COLO829 (cell line): ENCODE measurements around the gene TPD52L2.
"Not testable (repeated sequence)": the region's sequence is repeated elsewhere in the genome, so short reads cannot be mapped to it uniquely, and the experiment has no call there.

Experiments
- DNase-seq: peaks from one replicate; pipeline ENCODE4 v3.0.0; 2012; ENCODE audit warnings: low spot score

The TPD52L2 gene

DNA sequence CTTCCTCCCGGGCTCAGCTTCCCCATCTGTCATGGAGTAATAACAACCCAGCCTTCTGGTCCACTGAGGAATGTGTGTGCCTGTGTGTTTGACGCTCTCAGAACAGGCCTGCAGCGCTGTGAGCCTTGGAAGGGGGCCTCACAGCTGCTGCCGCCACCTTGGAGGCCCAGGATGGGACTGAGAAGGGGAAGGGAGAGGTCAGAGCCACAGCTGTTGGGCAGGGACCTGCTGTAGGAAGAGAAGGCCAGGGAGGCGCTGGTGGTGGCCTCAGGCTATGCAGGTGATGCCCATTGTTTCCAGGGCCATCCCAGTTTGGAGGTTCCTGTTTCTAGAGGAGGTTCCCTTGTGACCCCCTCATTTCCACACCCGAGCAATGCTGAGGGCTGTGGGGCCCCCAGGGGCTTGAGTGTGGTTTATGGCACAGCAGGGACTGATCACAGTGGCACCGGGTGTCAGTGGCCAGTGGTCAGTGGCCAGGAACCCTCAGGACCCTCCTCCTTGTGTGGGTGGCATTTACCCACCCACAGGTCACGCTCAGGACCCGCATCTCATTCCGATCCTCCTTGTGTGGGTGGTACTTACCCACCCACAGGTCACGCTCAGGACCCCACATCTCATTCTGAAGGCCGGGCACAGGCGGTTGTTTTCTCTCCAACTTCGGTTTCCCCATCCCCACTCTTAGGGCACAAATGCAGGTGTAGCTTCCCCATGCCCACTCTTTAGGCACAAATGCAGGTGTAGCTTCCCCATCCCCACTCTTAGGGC, 14.0 kb downstream of the TPD52L2 start:
- DNase-seq, result no peak

DNA sequence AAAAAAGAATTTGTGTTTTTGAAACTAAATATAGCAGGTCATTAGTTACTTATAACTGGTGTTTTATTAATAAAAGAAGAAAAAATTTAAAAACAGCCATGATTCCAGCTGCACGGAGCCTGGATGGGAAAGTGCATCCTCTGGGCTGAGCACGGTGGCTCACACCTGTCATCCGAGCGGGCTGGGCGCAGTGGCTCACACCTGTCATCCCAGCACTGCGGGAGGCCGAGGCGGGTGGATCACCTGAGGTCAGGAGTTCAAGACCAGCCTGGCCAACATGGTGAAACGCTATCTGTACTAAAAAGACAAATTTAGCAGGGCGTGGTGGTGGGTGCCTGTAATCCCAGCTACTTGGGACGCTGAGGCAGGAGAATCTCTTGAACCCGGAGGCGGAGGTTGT, 15.8 kb downstream of the TPD52L2 start:
- not testable (repeated sequence) for DNase-seq

DNA sequence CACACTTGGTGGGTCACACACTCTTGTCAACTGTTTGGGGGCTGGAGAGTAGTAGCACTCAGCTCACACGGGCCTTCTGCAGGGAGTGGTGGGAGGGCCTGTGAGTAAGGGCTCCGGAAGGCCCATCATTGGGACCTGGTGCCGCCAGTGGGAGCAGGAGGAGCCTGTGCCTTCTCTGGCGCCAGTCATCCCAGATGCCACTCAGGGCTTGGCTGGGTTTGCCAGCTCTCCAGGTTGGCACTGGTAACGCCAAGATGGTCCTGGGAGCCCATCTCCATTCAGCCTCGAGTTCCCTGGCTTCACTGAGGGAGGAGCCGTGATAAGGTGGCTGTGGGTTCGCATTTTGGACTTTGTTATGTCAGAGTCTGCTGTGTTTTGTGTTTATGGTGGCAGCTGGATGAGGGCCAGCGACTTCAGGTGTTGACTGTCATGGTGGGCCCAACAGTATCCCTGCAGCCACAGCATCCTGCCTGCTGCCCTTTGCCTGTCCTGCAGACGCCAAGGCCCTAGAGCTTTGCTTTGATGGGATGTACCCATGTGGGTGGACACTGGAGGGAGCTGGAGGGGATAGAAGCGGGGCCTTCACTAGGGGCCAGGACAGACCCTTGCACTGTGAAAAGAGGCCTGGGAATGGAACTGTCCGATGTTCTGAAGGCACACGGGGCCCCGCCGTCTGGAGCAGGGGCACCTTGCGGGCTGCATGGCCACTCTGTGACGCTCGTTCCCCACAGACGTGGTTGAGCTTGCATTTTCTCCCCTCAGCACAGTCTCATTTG, 16.6 kb downstream of the TPD52L2 start:
- DNase-seq, result no peak

DNA sequence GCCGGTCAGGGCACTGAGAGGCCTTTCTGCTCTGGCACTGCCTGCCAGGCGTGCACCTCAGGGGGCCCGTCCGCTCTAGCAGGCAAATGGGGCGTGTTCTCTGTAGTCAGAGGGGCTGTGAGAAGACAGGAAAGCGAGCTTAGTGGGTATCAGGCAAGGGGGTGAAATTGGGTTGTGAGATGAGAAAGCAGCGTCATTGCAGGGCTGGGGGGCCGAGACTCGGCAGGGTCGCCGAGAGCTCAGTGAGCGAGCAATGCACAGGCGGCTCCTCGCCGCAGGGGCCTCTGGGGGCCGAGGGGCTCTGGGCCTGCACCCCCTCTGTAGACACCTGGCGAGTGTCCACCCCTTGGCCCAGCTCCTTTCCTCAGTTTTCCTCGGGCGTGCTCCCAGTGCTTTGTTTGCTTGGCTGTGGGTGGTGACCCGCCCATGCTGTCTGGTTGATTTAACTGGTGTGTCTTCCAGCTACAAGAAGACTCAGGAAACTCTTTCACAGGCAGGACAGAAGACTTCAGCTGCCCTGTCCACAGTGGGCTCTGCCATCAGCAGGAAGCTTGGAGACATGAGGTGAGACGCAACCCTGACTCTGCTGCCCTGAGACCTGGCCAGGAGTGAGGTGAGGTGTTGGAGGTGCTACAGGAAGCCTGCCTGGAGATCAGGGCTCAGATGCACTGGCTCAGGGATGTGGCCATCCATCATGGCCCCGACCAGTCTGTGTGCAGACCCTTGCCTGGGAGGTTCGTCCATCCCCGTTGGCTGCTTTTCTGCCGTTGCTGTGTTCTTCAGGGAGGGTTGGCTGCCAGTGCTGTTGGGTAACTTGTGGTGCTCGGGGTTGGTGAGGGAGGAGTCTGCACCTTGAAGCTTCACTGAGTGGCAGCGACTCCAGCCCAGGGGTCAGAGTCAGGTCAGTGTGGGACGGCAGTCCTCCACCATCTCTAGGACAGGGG, 17.5 kb downstream of the TPD52L2 start:
- DNase-seq, result no peak

DNA sequence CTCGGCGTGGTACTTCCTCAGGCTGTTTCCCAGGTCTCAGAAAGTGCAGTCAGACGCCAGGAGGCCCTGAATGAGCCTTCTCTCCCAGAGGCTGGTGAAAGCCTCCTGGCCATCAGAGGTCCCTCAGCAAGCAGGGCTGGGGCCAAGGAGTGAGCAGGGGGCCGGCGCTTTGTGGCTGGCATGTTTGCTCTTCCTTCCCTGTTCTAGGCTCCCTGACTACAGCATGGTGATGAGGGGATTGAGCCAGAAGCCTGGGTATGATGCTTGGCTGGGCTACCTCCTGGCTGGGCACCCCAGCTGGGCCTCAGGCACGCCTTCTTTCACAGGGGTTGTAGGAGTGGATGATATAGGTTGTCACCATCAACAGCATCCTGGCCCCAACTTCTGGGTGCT, 18.1 kb downstream of the TPD52L2 start:
- no peak for DNase-seq

DNA sequence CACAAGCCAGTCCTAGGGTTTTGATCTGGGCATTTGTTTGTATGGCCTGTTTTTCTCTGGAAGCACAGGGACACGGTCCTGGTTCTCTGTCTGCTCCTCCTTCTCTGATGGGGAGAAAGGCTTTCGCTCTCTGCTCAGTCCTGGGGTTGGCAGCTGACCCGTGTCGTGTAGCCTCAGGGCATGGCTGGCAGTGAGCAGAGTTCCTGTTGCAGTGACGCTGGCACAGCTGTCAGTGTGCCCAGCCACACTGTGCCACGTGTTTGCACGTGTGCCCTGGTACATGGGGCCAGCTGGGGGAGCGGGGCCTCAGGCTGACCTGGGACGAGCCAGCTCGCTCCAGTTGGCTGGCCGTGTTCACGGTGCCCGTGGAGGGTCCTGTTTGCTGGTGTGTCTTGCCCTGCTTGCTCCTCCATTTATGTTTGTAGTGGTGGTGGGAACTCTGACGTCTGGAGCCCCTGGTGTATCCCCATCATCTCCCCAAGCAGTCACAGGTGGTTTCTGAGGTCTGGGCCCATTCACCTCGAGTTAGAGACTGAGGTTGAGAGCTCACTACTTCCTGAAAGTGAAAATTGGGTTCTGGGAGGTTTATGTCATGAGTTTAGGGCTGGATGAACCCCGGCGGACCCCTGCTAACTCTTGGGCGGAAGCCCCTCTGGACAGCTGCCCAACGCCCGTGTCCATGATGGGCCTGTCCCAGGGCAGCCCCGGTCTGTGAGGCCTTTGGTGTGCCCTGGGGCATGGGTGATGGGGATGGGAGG, 19.6 kb downstream of the TPD52L2 start:
- DNase-seq, result no peak

DNA sequence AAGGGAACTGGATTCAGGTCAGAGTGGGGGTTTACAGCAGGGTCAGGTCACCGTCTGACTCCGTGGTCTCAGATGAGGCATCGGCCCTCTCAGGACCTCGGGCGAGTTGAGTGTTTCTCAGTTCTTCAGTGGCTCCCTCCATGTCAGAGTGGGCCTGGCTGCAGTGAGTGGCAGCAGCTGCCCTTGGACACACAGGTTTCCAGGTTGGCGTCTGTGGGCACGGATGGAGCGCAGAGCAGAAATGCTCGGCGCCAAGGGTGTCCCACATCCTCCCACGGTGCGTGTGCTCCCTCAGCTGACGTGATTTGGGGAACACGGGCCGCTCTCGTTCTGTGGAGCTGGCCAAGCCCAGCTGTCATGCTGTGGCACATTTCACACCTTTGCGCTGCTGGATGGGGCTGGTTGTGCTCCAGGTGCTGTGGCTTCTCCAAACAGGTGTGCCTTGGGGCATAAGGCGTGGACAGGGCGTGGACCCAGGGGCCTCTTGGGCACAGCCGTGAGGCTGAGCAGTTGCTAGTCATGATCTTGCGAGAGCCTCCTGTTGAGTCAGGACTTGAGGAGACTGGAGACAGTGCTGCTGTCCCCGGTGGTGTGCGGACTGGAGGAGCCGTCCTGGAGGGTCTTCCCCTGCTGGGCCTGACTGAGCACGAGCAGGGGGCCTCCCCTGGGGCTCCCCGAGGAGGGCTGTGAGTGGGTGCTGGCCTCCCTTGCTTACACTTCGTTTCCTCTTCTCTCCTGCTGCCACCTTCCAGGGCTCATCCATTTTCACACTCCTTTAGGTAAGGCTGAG, 20.4 kb downstream of the TPD52L2 start:
- no peak for DNase-seq

DNA sequence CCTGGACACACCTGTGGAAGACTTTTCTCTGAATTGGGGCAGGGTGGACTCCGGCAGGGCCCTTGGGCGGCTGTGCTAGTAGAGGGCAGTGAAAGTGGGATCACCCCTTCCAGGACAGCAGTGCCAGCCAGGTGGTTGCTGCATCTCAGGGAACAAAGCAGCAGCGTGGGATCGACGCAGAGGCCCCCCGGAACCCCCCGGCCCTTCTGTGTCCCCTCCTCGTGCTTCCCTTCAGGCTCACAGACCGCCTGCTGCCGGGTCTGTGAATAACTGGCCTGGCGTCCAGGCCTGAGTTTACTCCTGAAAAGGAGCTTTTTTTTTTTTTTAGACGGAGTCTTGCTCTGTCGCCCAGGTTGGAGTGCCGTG, 21.0 kb downstream of the TPD52L2 start:
- DNase-seq, result no peak

DNA sequence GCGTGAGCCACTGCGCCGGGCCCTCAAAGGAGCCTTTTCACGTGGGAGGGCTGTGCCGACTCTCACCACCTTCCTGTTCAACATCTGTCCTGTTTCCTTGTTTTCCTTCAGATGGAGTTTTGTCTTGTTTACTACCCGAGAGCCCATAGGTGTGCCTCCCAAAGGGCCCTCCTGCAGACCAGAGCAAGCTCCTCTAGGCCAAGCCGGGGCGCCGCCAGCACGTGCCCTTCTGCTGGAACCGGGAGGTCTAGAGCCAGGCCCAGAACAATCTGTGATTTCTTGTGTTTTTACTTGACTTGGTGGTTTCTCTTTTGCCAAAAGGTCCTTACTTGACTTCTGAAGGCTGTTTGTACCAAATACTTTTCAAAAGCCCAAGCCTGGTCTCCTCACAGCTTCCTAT, 21.9 kb downstream of the TPD52L2 start:
- no peak for DNase-seq

DNA sequence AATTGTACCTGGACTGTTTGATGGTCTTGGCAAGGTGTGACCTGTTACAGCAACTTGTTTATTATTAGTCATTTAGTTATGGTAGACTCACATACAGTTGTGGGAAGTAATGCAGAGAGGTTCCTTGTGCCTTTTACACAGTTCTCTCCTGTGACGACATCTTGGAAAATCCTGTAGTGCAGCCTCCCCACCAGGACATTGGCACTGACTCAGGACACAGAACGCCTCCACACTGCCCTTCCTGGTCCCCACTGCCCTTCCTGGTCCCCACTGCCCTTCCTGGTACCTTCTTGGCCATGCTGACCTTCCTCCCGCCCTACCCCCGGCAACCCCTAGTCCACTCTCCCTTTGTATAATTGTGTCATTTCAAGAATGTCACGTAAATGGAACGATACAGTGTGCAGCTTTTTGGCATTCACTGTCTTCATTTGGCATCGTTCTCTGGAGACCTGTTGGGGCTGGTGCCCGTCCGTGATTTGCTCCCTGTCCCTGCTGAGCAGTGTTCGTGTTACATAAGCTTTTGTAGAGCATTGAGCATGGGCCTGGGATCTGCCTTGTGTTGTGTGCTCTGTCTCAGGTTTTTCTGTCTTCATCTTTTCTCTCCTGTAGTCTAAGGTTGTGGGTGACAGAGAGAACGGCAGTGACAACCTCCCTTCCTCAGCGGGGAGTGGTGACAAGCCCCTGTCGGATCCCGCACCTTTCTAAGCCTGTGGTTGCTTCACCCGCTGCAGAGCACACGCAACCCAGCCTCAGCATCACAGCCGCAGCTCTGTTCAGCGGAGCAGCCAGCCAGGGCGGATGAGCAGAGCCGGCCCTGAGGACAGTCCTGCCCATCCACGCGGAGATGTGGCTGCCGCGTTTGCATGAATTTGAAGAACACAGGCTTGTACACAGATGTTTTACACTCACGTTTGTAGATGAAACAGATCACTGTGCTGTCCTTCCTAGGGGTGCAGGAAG, 24.5 kb downstream of the TPD52L2 start:
- DNase-seq, result no peak

DNA sequence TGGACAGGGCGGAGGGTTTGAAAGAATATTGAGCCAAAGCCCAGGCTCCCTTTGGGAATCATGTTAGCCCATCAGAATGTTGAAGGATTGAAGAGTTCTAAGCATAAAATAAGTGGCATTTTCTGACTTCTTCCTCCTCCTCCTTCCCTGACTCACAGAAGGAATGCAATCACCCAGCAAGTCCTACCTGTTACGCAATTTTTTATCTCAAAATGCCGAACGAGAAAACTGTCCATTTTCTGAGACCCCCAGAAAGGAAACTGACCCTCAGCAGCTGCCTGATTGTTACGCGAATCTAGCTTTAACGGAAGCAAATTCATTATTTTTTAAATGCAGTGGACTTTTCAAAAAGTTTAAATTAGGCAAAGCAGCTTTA, 25.1 kb downstream of the TPD52L2 start:
- DNase-seq, result no peak

DNA sequence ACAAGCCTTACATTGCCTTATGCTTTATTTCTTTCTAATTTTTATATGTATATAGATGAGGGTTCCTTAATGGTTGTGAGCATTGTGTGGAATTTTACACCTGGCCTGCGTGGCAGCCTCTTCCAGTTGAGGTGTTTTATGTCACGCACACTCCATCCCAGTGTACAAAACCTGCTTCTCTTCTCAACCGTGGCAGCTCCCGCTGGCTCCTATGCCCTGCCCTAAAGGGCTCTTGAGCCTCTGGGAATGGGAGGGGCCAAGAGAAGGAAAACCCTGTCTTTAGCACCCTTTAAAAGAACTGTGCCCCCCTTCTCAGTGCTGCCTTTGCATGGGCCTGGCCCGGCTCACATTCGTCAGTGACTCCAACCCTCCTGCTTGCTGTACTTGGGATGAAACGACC, 25.5 kb downstream of the TPD52L2 start:
- no peak for DNase-seq

DNA sequence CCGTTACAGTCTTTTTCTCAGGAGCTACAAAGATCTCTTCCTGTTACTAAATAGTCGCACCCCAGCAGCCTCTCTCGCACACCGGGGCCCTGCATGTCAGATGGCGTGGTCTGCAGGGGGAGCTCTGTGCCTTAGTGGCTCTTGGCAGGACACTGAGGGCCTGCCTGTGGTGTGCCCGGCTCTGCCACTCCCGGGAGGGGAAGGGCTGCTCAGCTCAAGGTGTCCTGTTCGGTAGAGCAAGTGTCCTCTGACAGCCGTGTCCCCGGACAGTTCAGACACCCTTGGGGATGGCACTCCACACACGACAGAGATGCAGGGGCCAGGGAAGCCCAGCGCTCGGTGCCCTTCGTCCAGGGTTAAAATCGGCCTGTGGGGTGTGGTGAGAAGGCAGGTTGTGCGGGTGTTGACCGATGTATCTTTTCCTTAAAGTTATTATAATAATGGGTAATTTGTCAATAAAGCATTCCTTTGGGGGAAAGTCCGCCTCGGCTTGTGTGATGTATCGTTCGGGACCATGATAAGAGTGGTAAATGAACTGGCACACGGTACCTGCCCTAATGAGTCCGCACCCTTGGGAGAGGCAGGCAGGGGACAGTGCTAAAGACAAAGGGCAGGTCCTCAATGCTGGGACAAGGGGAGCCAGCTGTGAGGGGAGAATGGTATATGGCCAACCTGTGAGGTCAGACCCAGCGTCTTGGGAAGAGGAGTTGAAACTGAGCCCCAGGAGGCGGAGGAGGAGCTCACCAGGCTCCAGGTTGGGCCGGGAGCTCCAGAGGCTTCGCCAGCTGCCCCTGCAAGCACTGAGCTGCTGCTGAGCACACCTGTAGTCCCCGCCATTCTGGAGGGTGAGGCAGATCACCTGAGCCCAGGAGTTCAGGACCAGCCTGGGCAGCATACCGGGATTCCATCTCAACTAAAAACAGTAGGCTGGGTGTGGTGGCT, 26.3 kb downstream of the TPD52L2 start:
- no peak for DNase-seq

DNA sequence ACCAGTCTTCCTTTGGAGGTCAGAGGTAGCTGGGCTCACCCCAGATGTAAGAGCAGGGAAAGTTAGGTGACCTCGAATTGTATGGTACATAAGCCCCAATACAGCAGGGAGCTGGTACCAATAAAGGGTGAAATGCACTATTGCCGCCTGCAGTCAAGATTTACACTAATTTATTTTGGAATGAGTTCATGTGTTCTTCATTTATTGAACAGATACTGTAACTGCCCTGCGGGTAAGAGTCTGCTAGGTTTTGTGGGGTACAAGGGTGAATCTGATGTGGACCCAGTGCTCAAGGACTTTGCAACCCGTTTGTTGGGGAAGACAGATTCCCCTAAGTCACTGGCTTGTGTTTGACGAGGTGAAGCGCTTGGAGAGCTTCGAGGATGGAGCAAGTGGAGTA, 27.3 kb downstream of the TPD52L2 start:
- no peak for DNase-seq

DNA sequence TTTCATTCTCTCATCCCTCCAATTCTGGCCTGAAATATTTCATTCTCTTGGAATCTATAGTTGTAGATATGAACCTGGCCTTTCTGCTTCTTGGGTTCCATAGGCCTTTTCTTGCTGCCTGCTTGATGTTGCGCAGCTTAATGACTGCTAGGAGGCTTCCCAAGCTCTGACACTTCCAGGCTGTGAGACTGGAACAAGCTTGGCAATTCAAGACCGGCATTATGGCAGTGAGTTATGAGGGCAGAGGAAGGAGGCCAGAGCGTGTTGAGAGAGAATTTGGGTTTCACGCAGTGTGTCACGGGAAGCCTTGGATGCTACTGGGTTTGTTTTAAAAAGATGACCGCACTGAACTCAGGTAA, 28.9 kb downstream of the TPD52L2 start:
- no peak for DNase-seq

DNA sequence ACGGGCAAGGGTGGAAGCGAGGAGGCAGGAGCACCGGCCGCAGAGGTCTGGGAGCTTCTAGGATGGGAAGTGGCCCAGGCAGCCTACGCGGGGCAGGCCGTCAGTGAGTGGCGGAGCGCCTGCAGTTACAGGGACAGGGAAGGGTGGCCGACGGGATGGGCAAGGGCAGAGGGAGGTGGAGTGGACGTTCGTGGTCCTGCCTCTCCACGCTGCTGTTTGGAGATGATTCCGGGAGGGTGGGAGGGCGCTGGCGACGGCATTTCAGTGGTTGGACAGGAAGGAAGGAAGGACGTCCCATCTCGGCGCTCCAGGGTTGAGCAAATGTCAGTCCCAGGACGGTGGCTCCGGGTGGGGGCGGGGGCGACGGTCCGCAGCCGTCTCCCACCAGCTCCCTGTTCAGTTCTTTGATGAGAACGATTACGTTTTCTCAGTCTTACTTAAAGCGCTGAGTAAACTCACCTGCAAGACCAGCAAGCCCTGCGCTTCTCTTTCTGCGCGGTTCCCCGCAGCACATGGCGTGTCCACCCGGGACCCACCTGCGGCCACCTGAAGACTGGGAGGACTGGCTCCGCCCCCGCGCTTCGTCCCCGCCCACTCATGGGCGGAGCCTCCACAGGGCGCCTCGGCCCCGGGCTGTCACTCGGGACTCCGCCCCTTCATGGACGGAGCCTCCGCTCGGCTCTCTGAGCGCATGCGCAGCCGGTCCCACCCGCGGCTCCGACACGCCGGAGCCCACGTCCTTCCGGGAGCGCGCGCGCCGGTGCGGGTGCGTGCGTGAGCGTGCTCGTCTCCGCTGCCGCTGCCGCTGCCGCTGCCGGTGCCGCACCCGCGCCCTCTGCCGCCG, 29.5 kb downstream of the TPD52L2 start, which contains the start of gene DNAJC5:
Gene DNAJC5, plus strand, starts transcription at position 769 of the 844 bp plus-strand sequence. CDS start 33,220 bp downstream, outside the sequence.
- DNase-seq, result peak; percentile 100

DNA sequence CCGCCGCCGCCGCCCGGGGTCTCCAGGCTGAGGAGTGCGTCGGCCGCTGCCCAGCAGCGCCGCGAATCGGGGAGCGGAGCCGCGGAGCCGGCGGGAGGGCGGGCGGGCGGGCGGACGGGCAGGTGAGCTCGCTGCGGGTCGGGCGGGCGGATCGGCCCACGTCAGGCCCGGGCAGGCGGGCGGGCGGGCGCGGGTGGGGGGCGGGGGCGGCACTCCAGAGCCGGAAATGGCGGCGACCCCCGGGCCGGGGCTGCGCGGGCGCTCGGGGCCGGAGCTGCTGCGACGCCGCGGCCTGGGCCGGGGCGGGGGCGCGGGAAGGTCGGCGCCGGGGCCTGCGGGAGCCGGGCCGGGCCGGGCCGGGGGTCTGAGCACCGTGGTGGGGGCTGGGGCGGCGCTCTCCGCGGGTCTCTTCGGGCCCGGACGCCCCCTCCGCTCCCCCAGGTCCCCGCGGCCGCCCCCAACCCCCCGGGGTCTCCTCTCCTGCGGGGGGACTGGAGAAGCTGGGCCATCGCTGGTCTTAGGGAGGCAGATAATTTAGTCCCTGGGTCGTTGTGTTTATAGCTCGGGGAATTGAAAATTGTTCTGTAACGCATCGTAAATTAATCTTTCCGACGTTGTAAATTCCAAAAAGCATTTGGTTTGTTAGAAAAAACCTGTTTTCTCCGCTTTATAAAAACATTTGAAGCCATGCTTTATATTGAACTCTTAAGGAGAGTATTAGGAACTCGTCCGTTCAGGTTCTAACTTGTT, 30.3 kb downstream of the TPD52L2 start:
- no peak for DNase-seq
